ENCODE data around the gene AIMP1.
"Not testable (repeated sequence)": the region's sequence is repeated elsewhere in the genome, so short reads cannot be mapped to it uniquely, and the experiment has no call there.

AIMP1 gene

DNA sequence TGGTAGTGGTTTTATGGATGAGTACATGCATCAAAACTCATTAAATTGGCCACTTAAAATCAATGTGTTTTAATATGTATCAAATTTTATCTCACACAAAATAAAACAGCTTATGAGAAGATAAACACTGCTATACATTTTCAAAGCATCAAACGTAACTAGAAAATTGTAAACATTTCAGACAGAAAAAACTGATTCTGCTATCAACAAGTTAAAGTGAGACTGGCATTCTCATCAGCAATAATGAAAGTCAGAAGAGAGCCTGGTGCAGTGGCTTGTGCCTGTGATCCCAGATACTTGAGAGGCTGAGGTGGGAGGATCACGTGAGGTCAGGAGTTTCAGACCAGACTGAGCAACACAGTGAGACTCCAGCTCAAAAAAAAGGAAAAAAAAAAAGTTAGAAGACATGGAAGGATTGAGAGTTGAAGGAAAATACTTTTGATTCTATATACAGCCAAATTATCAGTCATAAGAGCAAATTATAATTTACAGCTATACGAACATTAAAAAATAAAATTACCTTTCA, 3.3 kb upstream of the AIMP1 start:
- no peak for DNase-seq (ENCODE audit: low read depth)

DNA sequence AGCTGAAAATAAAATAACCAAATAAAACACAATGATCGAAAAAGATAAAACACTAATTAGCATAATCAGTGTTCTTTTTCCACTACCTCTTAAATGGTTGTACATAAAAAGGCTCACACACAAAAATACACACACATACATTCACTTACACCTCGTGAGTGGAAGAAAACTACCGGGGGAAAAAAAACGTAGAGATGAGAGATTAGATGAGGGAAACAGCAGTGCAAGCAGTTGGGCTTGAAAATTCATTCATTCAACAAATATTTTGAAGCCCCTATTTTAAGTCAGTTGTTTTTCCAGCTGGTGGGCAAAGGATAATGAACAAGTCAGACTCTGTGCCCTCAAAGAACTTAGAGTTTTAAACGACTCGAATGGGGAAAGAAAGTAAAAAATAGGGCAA, 1.4 kb upstream of the AIMP1 start:
- no peak for DNase-seq (ENCODE audit: low read depth)

GRCh38 chr4:106315476-106315967, 828 bp upstream of the AIMP1 start:
- DNase-seq (ENCODE audit: low read depth): no peak

- DNase-seq (ENCODE audit: low read depth): no peak
Observed at GRCh38 chr4:106316773-106317409, 541 bp downstream of the AIMP1 start.

DNA sequence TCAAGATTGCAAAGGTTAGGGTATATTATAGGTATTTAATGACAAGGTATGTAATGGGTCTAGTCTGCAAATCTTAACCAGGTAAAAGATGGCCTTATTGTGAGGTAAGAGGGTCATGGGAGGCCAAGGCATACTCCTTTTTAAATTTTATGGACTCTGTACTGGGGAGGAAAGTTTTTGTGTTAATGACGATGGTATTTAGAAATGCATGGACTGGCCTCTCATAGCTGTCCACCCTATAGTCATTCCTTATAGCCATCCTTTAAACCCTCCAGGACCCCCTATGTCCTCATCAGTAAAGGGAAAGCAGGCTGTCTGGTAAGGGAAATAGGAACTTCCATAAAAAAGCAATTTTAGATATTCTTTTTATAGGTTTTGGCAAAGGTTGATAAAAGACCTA, 1.5 kb downstream of the AIMP1 start:
- no peak for DNase-seq (ENCODE audit: low read depth)

GRCh38 chr4:106318511-106318910, 2.2 kb downstream of the AIMP1 start:
- no peak for DNase-seq (ENCODE audit: low read depth)

GRCh38 chr4:106320235-106320634, 3.9 kb downstream of the AIMP1 start:
- no peak for DNase-seq (ENCODE audit: low read depth)

GRCh38 chr4:106321168-106321567, 4.8 kb downstream of the AIMP1 start:
- not testable (repeated sequence) for DNase-seq (ENCODE audit: low read depth)

- DNase-seq (ENCODE audit: low read depth): not testable (repeated sequence)
Observed at GRCh38 chr4:106321814-106322213, 5.5 kb downstream of the AIMP1 start.

DNA sequence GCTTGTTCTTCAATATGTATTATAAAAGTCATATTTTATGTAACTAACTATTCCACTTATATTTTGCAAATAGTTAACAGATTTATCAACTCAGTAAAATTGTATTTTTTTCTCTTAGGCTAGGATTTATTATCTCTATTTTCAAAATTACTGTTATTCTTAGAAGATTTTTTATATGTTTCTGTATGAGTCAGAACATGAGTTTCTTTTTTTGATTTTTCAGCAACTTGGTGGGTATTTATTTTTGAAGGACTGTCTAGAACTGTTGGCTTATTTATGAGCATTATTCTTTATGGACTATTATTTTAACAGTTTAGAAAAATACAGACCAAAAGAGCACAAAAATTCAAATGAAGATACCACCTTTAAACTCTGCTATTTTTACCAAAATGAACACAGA, 6.8 kb downstream of the AIMP1 start:
- no peak for DNase-seq (ENCODE audit: low read depth)

DNA sequence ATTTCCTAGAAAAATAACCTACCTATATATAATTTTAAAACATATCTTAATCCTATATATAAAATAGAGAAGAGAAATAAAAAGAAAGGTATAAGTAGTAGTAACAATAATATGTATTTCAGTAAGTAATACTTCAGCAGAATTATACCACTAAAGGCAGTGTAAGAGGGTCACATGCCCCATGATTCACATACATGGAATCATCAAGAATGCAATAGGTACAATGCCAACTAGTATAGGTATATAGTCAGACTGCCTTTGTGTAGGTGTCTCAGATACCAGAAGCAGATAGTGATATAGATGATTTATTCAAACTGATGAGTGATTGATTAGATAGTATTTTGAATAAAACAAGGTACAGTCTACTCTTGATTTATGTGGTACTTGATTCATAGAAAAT, 9.4 kb downstream of the AIMP1 start:
- no peak for DNase-seq (ENCODE audit: low read depth)

DNA sequence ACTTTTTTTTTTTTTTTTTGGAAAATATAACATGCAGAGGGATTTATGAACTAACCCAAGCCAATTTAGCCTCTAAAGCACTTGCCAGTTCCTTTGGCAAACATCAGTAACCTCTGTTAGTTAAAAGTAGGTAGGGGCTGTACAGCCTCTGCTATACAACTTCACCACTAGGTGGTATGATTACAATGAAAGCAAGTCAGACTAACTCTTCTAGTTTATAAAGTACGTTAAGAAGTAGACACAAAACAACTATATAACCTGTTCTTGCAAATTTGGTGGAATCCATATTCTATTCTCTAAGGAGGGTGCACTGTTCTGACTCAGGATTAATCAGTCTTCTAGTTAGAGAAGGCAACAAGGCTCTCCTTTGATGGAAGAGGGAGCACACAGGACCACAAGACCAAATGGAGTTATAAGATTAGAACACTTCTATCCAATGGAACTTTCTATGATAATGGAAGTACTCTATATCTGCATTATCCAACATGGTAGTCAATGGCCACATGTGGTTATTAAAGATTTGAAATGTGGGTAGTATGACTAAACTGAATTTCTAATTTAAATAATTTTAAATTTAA, 12.8 kb downstream of the AIMP1 start:
- no peak for DNase-seq (ENCODE audit: low read depth)

DNA sequence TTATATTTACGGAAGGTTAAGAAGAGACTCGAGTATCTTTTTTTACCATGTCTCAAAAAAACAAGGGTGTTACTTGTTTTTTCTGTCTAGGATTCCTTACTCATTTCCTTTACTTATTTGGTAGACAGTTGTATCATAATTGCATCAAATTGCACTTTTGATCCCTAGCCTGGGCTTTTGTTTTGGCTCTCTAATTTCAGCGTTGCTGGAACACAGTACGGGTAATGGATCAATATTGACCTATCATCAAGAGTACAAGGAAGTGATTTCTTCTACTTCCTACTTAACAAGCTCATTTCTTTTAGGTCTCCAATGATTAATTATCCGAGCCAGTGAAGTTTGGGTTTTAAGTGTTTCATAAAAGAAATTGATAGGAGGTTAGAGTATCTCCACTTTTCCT, 16.8 kb downstream of the AIMP1 start:
- DNase-seq (ENCODE audit: low read depth): no peak

- DNase-seq (ENCODE audit: low read depth): no peak
Observed at GRCh38 chr4:106334741-106335470, 18.6 kb downstream of the AIMP1 start.

GRCh38 chr4:106336618-106337017, 20.3 kb downstream of the AIMP1 start:
- DNase-seq (ENCODE audit: low read depth): no peak

GRCh38 chr4:106337916-106338315, 21.6 kb downstream of the AIMP1 start:
- no peak for DNase-seq (ENCODE audit: low read depth)

- DNase-seq (ENCODE audit: low read depth): no peak
Observed at GRCh38 chr4:106338671-106339070, 22.3 kb downstream of the AIMP1 start.

DNA sequence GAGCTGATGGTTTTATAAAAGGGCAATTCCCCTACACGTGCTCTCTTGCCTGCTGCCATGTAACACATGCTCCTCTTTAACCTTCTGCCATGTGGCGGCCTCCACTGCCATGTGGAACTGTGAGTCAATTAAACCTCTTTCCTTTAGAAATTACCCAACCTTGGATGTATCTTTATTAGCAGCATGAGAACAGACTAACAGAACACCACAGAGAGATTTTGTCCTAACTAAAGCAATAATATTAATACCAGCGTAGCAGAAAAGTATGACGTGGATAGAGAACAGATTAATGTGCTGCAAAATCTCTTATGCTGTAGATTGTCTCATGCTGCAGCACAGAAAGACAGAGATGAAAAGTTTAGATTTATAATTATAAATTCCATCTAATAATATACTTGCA, 23.1 kb downstream of the AIMP1 start:
- no peak for DNase-seq (ENCODE audit: low read depth)

DNA sequence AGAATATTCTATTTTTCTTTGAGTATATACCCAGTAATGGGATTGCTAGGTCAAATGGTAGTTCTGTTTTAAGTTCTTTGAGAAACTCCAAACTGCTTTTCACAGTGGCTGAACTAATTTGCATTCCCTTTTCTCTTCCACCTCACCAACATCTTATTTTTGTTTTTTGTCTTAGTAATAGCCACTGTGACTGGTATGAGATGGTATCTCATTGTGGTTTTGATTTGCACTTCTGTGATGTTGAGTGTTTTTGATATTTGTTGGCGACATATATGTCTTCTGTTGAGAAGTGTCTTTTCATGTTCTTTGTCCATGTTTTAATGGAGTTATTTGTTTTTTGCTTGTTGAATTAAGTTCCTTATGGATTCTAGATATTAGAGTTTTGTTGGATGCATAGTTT, 24.4 kb downstream of the AIMP1 start:
- no peak for DNase-seq (ENCODE audit: low read depth)

DNA sequence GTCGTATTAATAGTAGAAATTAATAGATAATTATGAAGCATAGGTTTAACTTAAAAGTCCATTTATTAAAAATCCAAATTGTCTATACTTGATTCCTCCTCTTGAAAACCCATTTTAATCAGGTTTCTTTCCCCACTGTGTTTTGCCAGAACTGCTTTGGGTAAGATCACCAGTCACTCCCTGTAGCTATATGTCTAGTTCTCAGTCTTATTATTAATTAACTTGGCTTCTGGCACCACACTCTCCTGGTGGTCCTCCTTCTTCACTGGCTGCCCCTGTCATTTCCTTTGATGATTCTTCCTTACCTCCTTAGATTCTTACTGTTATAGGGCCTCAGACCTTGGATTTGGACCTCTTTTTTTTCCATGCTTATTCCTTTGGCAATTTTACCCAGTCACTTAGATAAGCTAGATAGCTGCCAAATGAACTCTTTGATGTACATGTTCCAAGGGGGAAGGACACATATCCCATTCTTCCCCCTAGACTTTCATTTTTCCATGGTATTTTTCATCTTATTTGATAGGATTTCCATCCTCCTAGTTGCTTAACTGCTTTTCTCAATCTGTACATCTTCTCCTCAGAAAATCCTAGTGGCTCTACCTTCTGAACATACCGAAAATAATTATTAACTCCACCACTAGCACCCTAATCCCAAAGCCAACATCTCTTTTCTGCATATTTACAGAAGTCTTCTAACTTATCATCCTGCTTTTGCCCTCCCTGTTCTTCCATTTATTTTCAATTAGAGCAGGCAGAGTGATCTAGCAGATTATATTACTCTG, 27.7 kb downstream of the AIMP1 start:
- DNase-seq (ENCODE audit: low read depth): no peak

GRCh38 chr4:106344647-106344970, 28.3 kb downstream of the AIMP1 start:
- DNase-seq (ENCODE audit: low read depth): peak; percentile 41

DNA sequence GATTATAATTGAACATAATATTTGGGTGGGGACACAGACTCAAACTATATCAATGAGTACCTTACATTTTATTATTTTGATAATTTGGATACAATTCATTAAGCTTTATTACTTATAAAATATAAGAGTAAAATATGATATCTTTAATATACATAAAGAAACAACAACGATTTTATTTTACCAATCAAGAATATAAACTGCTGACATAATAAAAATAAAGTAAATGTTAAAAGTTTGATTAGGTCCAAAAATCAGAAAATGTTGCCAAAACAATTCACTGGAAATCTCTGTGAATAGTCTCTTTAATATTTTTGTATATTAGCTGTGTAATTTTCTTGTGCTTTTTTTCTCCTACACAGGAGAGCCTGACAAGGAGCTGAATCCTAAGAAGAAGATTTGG, 30.8 kb downstream of the AIMP1 start:
- DNase-seq (ENCODE audit: low read depth): no peak

DNA sequence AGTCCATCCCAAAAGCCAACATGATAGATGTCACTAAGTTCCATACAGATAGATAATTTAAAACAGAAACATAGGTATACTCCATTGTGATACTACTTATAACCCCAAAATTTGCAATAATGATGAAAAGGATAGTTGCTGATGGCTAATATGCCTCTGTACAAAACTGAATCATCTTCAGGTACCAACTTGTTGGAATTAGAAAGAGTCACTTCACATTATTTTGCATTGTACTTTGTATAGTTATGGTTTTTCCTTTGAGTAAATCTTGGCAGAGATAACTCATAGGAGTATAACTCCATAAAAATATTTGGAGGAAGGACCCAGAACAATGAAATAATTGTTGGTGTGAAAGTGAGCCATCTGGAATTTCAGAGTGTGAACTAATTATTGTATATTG, 34.7 kb downstream of the AIMP1 start:
- no peak for DNase-seq (ENCODE audit: low read depth)

Data from stromal cell of bone marrow (primary cell).